Measurements from ENCODE around the gene DCDC2.
"Not testable (repeated sequence)": the region's sequence is repeated elsewhere in the genome, so short reads cannot be mapped to it uniquely, and the experiment has no call there.

Gene DCDC2

GRCh38 chr6:24255676-24256075 is 102.2 kb downstream of the DCDC2 start:
- DNase-seq = no peak

GRCh38 chr6:24253360-24253759 is 104.5 kb downstream of the DCDC2 start:
- DNase-seq = no peak

GRCh38 chr6:24252280-24252679 is 105.6 kb downstream of the DCDC2 start:
- DNase-seq = no peak

GRCh38 chr6:24251339-24251738 is 106.5 kb downstream of the DCDC2 start:
- no peak for DNase-seq

GRCh38 chr6:24249926-24250325 is 107.9 kb downstream of the DCDC2 start:
- DNase-seq = no peak

- no peak for DNase-seq
These were observed 112.6 kb downstream of the DCDC2 start for GRCh38 chr6:24245275-24245674.

GRCh38 chr6:24242924-24243323 is 114.9 kb downstream of the DCDC2 start:
- no peak for DNase-seq

GRCh38 chr6:24241779-24242178 is 116.1 kb downstream of the DCDC2 start:
- not testable (repeated sequence) for DNase-seq

- DNase-seq = no peak
These were observed 116.9 kb downstream of the DCDC2 start for GRCh38 chr6:24240943-24241342.

- DNase-seq = no peak
These were observed 117.4 kb downstream of the DCDC2 start for GRCh38 chr6:24240380-24240928.

GRCh38 chr6:24238700-24239099 is 119.2 kb downstream of the DCDC2 start:
- no peak for DNase-seq

GRCh38 chr6:24236779-24237178 is 121.1 kb downstream of the DCDC2 start:
- not testable (repeated sequence) for DNase-seq

GRCh38 chr6:24233813-24234442 is 123.9 kb downstream of the DCDC2 start:
- DNase-seq = no peak

GRCh38 chr6:24231438-24231977 is 126.4 kb downstream of the DCDC2 start:
- no peak for DNase-seq

GRCh38 chr6:24229696-24230405 is 128.0 kb downstream of the DCDC2 start:
- no peak for DNase-seq

GRCh38 chr6:24228681-24229255 is 129.1 kb downstream of the DCDC2 start:
- no peak for DNase-seq

- no peak for DNase-seq
These were observed 129.7 kb downstream of the DCDC2 start for GRCh38 chr6:24228123-24228522.

- DNase-seq = no peak
These were observed 130.3 kb downstream of the DCDC2 start for GRCh38 chr6:24227556-24227955.

GRCh38 chr6:24226541-24226940 is 131.3 kb downstream of the DCDC2 start:
- no peak for DNase-seq

GRCh38 chr6:24225838-24226237 is 132.0 kb downstream of the DCDC2 start:
- no peak for DNase-seq

GRCh38 chr6:24223115-24223919 is 134.5 kb downstream of the DCDC2 start:
- no peak for DNase-seq

GRCh38 chr6:24219670-24220069 is 138.2 kb downstream of the DCDC2 start:
- no peak for DNase-seq

GRCh38 chr6:24214984-24215383 is 142.9 kb downstream of the DCDC2 start:
- no peak for DNase-seq

Data from activated CD8-positive, alpha-beta memory T cell treated with anti-CD3 and anti-CD28 coated beads for 24 hours (primary cell).